HuH-7.5 (cell line): Measurements from ENCODE around the gene KANSL1.
"Not testable (repeated sequence)": the region's sequence is repeated elsewhere in the genome, so short reads cannot be mapped to it uniquely, and the experiment has no call there.

ENCODE experiments used
- DNase-seq: peaks from one replicate; pipeline ENCODE4 v3.0.0; 2011; ENCODE audit warnings: low spot score

Gene KANSL1

DNA sequence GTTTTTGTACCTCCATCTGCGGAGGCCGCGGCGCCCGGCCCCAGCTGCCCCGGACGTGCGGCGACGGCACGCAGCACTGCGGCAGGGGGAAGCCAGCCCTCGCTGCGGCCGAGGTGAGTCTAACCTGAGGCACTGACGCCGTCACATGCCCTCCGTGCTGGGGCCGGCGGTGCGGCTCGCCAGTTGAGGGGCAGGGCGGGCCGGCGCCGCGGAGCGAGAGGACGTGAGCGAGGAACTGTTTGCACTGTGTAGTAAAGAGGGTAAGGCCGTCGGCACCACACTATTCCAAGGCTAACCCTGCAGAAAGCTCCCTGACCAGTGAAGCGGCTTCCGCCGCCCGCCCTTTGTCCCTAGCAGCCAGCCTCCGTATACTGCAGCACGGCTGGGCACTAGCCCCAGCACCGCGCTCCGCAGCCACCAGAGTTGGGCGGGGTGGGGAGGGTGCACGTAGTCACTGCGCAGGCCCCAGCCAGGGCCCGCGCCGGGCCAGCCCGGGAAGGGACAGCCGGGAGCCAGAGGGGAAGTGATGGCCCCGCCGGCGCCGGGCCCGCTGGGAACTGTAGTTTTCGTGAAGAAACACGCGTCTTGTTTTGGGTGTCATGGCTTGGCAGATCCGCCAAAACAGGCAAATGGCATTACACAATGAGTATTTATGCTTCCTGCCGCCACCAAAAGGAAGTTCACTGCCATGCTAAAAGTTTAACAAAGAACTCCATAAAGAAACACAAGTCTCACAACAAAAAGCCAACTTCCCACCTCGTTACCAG is 580 bp upstream of the KANSL1 start:
- DNase-seq, result peak; percentile 88

DNA sequence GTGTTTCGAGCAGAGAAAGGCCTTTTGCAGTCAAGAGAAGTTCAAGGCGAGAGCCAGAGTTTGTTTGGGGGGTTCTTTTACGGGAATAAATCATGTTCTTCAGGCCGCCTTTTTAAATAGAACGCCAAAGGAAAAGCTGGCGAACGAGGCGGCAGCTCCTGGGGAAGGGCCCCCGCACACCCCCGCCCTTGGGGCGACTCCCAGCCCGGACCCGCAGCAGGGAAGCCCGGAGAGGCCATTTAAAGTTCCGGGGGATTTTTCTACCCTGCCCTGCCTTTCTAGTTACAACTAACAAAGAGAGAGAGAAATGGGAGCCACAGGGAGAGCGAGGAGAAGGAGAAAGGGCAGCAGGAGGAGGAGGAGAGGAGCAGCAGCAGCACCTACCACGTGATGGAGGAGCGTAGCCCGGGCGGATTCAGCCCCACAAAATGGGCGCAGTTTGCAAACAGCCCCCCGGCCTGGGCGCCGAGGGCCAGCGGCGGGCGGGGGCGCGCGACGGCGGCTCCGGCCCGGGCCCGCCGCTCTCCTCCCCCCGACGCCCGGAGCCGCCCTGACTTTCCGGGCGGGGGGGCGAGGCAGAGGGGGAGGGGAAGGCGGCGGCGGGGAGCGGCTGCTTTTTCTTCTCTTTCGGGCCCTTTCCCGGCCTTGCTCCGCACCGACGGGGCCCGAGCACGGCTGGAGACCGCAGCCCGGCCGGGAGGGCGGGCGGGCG is 634 bp downstream of the KANSL1 start:
- peak; percentile 52 for DNase-seq

DNA sequence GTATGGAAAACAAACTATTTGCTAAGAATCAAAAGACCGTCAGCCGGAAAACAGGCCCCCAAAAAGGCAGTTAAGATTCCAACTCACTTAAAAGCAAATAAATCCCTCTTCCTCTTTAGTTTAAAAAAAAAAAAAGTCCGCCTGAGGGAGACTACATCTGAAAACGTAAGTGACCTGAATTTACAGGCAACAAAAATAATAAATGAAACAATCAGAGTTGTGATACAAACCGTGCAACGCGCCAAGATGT is 1.1 kb downstream of the KANSL1 start:
- no peak for DNase-seq

DNA sequence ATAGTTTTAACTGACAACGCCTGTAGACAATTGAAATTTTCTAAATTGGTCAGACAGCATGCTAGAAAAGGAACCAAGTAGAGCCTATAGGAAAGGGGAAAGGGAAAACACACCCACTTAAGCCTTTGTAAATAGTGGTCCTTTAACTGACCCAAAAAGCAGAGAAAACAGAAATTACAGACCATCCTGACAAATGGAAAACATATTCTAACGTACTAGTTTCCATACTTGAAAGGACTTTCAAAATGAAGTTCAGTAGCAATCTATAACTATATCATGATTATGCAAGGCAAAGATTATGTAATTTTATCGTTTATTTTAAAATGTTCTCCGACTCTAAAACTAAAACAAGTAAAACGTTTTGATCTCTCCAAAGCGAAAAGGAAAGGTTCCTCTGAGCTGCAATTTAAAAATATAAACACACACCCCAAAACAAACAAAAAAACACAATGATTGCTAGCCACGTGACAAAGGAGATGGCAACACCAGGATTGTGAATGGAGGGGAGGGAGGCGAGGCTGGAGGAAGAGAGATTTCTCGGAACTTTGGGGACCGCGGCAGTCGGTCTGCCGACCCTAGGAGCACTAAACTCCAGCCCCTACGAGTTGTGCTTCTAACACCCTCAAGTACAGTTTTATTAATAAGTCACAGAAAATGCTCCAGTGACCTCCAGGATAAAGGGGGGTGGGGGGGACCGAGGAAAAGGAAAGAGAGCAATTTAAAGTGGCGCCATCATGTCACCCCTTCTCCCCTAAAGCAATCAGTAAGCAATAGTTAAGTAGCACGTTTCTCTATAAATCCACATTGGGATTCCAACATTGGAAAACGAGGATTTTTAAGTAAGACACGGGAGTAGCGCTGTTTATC is 1.7 kb downstream of the KANSL1 start:
- peak; percentile 60 for DNase-seq

DNA sequence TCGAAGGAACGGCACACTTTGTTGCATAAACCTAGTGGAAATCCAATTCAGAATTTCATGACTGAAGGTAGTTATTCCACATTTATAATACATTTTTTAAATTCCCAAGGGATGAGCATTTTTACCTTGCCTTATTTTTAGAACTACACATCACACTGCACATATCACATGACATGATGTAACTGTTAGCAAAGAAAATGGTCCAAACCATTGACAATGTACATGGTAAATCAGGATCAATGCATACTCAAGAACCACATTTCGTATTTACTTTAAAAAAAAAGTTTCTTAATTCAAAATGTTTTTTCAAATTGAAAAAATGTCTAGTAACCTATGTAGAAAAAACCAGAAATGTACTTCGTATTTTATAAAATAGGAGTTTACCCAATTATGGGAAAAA is 2.5 kb downstream of the KANSL1 start:
- no peak for DNase-seq

DNA sequence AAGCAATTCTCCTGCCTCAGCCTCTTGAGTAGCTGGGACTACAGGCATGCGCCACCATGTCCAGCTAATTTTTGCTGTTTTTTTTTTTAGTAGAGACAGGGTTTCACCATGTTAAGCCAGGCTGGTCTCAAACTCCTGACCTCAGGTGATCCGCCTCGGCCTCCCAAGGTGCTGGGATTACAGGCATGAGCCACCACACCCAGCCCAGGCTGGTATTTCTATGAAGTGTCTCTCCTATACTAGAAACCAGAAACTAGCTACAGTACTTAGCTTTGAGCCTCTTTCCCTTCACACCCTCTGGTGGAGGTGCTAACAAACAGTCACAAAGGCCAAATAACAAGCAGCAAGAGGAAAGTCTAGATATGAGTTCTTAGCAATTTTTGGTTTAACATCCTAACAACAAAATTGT is 6.4 kb downstream of the KANSL1 start:
- not testable (repeated sequence) for DNase-seq

DNA sequence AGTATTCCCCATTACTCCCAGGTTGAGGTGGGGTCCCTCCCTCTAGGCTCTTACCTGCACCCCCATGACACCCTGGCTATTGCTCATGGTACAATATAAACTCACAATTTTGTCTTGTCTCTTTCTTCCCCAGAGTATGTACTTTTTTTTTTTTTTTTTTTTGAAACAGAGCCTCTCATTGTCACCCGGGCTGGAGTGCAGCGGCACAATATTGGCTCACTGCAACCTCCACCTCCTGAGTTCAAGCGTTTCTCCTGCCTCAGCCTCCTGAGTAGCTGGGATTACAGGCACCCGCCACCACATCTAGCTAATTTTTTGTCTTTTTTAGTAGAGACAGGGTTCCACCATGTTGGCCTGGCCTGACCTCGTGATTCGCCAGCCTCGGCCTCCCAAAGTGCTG is 8.5 kb downstream of the KANSL1 start:
- DNase-seq, result no peak

DNA sequence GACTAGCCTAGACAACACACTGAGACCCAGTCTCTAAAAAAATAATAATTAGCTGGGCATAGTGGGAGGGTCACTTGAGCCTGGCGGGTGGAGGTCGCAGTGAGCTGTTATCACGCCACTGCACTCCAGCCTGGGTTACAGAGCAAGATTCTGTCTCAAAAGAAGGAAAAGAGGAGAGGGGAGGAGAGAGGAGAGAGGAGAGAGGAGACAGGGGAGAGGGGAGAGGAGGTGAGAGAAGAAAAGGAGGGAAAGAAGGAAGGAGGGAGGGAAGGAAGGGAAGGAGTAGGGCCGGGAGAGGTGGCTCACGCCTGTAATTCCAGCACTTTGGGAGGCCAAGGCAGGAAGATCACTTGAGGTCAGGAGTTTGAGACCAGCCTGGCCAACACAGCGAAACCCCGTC is 9.8 kb downstream of the KANSL1 start:
- DNase-seq, result not testable (repeated sequence)

DNA sequence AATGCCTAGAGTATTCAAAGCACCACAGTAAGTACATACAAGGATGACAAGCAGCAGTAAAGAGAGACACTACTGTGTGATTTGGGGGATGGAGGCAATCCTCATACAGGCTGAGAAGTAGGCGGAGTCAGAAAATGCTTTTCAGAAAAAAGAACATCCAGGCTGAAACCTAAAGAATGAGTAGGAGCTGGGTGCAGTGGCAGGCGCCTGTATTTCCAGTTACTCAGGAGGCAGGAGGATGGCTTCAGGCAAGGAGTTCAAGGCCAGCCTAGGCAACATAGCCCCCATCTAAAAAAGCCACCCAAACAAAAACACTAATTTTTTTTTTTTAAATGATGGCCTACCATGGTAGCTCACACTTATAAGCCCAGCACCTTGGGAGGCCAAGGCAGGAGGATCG is 10.3 kb downstream of the KANSL1 start:
- no peak for DNase-seq

DNA sequence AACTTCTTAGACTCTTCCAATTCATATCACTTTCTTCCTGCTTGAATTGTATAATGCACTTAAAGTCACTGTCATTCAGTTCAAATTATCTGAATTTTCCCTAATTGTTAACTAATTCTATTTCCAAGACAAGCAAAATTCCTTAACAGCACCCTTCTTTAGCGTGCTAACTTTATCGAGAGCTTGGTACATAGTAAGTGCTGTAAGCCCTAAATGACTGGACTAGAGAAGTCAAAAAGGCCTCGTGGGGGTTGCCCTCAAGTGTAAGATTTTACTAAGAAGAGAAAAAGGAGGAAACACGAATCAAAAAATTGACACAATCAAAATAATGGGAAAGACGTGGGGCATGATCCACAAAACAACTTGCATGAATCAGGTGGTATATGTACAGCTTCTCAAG is 11.3 kb downstream of the KANSL1 start:
- no peak for DNase-seq

DNA sequence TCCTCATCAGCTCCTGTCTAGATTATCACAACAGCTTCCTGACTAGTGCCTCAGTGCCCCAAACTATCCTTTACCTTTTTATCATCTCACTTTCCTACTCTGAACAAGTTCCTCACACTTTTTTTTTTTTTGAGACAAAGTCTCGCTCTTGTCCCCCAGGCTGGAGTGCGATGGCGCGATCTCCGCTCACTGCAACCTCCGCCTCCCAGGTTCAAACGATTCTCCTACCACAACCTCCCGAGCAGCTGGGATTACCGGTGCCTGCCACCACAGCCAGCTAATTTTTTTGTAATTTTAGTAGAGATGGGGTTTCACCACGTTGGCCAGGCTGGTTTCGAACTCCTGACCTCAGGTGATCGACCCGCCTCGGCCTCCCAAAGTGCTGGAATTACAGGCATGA is 11.9 kb downstream of the KANSL1 start:
- not testable (repeated sequence) for DNase-seq

DNA sequence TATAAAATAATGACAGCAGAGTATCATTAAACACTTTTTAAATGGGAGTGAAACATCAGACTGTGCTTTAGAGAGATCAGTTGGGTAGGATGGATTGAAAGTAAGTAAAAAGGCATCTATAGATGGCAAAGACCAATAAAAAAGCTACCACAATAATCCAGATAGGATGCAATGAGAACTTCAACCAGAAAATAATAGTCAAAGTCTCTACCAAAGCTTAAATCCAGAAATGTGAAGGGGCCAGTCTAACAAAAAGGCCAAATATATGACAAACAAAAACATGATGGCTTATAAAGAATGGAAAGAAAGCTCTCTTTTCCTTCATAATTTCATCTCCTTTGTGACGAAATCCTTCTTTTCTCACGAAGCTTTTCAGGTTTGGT is 12.3 kb downstream of the KANSL1 start:
- no peak for DNase-seq

DNA sequence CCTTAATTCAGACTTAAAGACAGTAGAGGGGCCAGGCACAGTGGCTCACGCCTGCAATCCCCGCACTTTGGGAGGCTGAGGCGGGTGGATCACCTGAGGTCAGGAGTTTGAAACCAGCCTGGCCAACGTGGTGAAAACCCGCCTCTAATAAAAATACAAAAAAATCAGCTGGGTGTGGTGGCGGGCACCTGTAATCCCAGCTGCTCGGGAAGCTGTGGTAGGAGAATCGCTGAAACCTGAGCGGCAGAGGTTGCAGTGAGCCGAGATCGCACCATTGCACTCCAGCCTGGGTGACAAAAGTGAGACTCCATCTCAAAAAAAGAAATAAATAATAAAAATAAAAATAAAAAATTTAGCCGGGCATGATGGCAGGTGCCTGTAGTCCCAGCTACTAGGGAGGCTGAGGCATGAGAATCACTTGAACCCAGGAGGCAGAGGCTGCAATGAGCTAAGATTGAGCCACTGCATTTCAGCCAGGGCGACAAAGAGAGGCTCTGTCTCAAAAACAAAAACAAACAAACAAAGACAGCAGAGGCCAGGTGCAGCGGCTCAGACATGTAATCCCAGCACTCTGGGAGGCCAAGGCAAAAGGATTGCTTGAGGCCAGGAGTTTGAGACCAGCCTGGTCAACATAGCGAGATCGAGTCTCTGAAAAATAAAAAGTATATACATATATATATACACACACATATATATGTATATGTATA is 12.9 kb downstream of the KANSL1 start:
- not testable (repeated sequence) for DNase-seq

DNA sequence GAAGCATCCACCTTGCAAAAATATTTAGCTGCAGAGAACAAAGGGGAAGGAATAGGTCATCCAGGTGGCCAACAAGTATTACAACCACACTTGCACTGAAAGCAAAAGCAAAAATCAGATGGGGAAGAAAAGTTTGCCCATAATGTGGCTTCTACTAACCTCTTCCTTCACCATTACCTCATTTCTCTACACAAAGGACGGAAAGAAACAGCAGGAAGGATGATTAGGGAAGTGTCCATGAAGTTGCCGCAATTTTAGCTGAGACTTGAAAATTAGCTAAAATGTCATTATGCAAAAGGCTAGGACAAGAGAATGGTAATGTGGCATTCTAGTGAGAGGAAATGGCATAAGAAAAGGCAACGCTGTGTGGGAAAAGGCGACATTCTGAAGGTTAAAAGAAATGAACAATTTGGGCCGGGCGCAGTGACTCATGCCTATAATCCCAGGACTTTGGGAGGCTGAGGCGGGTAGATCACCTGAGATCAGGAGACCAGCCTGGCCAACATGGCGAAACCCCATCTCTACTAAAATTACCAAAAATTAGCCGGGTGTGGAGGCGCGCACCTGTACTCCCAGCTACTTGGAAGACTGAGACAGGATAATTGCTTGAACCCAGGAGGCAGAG is 13.7 kb downstream of the KANSL1 start:
- no peak for DNase-seq

DNA sequence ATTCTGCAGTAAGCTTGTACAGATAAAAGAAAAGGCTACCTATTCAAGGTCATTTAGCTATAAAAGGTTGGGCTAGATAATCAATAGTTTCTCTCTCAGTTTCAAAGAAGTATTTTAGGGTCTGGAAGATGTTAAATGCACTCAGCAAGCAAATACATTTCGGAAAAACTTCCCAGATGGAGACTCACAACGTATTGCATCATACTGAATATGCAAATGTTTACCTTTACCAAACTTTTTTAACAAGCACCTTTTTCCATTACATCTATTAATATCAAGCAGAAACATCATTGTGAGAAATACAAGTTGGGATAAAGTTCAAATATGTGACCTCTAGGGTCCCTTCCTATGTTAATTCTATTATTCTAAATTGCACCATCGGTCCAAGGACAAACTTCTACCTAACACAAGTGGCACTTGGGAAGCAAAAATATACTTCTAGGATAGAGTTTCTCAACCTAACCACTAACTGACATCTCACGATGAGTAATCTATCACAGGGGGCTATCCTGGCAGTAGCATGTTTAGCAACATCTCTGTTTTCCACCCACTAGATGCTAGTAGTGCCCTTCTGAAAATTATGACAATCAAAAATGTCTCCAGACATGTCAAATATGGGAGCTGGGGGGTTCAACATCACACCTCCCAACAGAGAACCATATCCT is 14.5 kb downstream of the KANSL1 start:
- DNase-seq, result no peak

DNA sequence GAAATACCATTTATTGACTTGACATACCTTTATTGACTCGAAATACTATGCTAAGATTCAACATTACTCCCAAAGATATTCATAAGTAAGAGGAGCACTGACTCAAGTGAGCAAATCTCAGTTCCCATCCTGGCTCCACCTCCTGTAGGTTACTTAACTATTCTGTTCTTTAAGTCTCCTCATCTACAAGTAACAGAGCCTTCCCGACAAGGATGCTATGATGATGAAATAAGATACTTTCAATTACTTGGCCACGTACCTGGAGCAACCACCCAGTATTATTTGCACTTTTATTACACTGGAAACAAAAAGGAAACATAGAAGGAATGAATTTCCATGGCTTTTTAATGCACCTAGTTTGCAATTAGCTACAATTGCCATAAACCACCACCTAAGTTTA is 16.3 kb downstream of the KANSL1 start:
- no peak for DNase-seq

DNA sequence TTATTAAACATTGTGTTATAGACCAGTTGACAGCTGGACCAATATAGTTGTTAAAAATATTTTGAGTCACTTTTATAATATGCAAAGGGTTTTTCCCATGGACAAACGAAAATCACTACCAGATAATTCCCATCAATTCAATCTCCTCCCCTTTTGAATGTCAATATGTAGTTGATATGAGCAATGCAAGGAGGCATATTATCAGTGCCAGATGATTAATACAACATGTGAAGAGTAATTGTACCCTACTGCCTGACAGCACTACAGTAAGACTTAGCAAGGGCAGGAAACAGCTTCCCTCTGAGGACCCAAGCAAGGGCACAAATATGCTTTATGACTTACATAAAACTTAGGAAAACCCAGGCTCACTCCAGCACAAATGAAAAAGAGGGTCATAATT is 17.3 kb downstream of the KANSL1 start:
- DNase-seq, result no peak

DNA sequence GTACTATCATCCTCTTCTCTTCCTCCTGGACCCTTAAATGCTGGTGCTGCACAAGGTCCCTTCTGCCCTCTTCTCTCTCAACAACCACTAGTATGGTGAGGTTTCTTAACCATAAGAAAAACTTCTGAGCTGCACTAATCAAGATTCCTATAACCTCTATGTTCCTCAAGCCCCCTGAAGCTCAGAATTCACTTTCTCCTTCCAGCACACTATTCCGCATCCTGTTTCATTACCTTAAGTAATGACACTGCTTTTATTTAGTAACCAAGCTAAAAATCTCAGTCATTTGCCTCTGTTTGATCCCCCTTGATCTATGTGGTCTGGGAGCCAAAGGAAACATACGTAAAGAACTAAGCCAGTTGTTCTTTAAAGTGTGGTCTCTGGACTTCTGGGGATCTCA is 20.1 kb downstream of the KANSL1 start:
- DNase-seq, result no peak

DNA sequence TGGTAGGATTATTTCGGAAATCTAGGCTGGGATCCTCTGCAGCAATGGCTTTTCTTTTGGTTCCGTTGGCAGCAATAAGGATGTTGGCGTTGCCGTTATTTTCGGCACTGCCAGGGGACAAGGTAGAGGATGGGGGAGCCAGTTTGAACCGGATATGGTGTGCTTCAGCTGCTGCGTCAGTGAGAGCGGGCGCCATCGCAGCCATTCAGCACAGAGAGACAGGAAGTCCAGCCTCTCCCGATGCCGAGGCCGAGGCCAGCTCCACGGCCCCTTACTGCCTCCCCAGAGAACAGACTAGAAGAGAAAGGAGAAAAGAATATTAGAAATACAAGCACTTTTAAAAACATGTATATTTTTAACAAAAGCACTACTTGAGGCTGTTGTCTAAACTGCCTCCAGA is 21.3 kb downstream of the KANSL1 start:
- no peak for DNase-seq

DNA sequence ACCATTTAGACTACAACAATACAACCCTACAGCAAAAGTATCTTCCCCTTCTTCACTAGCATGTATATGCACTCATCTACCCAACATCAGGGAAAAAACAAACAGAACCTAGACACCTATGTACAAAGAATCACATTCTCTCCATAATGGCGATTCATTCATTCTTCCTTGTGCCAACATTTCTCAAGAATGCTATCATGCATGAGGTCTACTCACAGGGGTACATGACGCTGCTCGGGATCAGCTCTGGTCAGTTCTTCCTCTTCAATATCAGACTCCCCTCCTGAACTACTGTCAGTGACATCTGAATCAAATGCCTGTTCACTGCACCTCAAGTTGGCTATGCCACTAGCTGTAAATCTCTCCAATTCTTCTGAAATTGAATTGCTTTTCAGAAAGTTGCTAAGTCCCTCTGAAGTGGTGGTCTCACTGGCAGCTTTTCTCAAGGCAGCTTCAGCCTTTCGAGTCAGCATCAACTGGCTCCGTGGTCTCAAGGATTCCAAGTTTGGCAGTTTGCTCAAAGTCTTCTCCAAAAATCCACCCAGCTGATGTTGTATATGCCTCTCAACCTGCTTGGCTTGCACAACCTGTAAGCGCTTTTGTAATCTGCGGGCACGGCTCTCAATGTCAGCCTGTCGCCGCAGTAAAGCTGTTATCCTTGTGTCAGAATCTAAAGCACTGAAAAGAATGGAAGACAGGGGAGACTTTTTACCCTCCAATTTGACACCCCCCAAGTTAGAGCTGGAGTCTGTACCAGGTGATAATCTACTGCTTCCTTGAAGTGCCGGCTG is 22.4 kb downstream of the KANSL1 start:
- DNase-seq, result no peak
